Measurements from ENCODE around the gene PRKAR1B.

PRKAR1B gene

GRCh38 chr7:721619-722248, 5.3 kb downstream of the PRKAR1B start:
- no peak for DNase-seq (ENCODE audit: low read depth, low spot score)

GRCh38 chr7:716636-717035, 10.4 kb downstream of the PRKAR1B start:
- no peak for DNase-seq (ENCODE audit: low read depth, low spot score)

- no peak for DNase-seq (ENCODE audit: low read depth, low spot score)
These were observed 10.9 kb downstream of the PRKAR1B start for GRCh38 chr7:716222-716621.

DNA sequence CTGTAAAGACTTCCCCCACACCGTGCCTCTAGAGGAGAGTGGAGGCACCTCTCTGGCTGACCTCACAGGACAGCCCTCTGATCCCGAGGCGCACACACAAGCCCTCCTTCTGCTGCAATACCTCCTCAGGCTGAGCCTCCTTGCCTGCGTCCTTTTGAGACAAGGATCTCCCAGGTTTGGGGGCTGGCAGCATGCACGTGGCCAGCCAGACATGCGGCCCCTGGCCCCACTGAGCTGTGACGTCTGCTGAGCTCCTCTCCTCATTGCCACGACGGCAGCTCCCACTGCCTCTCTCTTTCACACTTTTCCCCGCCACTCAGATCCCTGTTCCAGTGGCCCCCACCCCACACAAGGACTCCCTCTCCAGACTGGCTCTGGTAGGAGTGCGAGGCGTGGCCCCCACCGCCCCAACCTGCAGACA, 12.8 kb downstream of the PRKAR1B start:
- DNase-seq (ENCODE audit: low read depth, low spot score): no peak

GRCh38 chr7:713488-714230, 13.4 kb downstream of the PRKAR1B start:
- no peak for DNase-seq (ENCODE audit: low read depth, low spot score)

- DNase-seq (ENCODE audit: low read depth, low spot score): no peak
These were observed 14.0 kb downstream of the PRKAR1B start for GRCh38 chr7:713139-713457.

DNA sequence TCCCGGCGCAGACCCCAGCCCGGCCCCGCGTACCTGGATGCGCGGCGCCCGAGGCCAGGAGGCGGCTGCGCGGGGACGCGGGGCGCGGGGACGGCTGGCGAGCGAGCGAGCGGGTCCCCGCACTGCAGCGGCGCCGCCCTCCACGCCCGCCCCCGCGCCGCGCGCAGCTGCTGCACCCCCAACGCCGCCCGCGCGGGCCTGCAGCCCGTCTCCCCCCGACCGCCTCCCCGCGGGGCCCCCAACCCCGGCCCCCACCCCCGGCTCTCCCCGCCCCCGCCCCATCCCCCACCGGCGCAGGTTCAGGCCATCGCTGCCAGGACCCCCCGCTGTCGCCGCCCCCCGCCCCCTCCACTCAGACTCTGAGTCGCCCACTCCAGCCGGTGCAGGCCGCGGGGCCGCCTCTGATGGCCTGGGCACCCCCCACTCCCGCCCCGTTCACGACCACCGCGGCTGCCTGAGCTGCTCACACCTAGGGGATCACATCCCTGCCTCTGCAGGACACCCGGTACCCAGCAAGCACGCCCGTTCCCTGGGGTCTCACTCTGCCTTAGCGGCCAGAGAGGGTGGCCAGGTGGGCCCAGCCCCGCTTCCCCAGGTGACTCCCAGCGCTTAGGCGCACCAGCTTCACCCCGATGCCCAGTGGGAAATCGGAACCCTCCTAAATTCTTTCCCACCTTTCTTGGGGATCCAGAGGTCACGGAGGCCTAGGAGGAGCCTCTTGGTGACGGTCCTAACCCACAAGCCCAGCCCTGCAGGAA, 14.5 kb downstream of the PRKAR1B start:
- DNase-seq (ENCODE audit: low read depth, low spot score): no peak

GRCh38 chr7:711922-712380, 15.1 kb downstream of the PRKAR1B start:
- no peak for DNase-seq (ENCODE audit: low read depth, low spot score)

GRCh38 chr7:711093-711921, 15.8 kb downstream of the PRKAR1B start:
- DNase-seq (ENCODE audit: low read depth, low spot score): no peak

GRCh38 chr7:710161-710560, 16.9 kb downstream of the PRKAR1B start:
- no peak for DNase-seq (ENCODE audit: low read depth, low spot score)

DNA sequence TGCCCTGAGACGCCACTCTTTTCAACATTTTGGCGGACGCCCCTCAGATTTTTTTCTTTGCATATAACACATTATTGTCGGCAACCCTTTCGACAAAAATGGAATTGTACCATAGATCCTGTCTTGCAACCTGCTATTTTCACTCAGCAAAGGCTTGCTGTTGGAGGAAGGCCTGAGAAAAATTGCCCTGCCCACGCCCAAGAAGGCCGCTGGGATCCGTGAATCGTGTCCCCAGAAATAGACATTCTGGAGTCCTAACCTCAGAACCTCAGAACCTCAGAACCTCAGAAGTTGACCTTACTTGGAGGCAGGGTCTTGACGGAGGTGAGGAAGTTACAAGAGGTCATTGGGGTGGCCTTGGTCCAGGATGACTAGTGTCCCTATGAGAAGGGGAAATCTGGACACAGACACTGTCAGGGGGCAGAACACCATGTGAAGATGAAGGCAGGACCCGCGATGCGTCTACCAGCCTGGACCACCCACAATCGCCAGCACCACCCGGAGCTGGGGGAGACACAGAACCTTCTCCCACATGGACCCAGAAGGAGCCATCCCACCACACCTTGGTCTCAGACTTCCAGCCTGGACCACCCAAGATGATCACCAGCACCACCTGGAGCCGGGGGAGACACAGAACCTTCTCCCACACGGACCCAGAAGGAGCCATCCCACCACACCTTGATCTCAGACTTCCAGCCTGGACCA, 19.6 kb downstream of the PRKAR1B start:
- DNase-seq (ENCODE audit: low read depth, low spot score): no peak

- DNase-seq (ENCODE audit: low read depth, low spot score): no peak
These were observed 20.4 kb downstream of the PRKAR1B start for GRCh38 chr7:706721-707120.

DNA sequence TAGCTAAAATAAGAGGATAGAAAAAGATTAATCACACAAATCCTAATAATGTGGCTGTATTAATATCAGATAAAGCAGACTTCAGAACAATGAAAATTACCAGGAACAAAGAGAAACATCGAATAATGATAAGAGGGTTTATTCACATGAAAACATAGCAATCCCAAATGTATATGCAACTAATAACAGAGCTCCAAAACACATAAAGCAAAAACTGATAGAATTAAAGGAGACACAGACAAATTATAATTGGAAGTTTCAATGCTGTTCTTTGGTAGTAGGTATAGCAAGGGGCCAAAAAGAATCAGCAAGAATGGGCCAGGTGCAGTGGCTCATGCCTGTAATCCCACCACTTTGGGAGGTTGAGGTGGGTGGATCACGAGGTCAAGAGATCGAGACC, 24.0 kb downstream of the PRKAR1B start:
- no peak for DNase-seq (ENCODE audit: low read depth, low spot score)

DNA sequence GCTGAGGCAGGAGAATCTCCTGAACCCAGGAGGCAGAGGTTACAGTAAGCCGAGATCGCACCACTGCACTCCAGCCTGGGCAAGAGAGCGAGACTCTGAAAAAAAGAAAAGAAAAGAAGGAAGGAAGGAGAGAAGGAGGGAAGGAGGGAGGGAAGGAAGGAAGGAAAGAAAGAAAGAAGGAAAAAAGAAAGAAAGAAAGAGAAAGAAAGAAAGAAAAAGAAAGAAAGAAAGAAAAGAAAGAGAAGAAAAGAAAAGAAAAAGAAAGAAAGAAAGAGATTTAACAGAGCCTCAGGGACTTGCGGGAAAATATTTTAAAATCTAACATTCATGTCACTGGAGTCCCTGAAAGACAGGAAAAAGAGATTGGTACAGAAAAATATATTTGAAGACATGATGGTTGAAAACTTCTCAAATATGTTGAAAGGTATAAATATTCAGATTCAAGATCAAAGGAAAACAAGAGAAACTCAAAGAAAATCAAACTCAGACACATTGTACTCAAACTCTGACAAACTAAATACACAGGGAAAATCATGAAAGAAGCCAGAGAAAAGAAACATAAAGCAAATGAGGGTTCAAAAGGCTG, 25.9 kb downstream of the PRKAR1B start:
- DNase-seq (ENCODE audit: low read depth, low spot score): no peak

DNA sequence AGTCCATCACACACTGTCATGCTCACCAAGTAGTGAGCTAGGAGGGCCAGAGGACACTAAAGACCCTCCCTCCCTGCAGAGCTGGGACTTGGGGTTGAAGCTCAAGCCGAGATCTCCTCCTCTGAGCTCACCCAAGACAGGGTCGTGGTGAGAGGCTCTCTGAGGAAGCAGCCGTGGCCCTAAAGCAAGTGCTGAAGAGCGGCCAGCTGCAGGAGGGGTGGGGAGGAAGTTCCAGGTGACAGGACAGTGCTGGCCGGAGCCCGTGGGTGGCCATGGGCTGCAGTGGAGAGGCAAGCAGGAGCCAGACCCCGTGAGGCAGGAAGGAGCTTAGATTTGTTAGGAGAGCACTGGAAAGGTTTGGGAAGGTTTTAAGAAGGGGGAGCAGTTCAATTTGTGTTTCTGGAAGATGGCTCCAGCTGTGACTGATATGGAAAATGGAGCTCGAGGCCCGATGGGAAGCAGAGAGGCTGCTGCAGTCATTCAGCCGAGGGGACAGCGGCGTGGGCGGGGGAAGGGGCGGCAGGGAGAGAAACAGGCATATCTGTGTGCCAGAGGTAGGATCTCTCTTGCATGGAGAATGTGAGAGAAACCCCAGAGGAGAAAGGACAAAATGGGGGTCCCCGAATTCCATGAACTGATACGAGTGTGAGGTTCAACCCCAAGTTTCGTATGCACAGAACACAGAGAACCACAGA, 27.5 kb downstream of the PRKAR1B start:
- no peak for DNase-seq (ENCODE audit: low read depth, low spot score)

GRCh38 chr7:698515-699475, 28.3 kb downstream of the PRKAR1B start:
- no peak for DNase-seq (ENCODE audit: low read depth, low spot score)

GRCh38 chr7:696812-697551, 30.1 kb downstream of the PRKAR1B start:
- no peak for DNase-seq (ENCODE audit: low read depth, low spot score)

- DNase-seq (ENCODE audit: low read depth, low spot score): no peak
These were observed 30.7 kb downstream of the PRKAR1B start for GRCh38 chr7:696426-696811.
